Keratinocyte (primary cell): Measurements from ENCODE around the gene KCTD14. TPM values are rescaled to one million over a fixed set of nuclear protein-coding genes. Genes with fewer than 3 reads are reported as not detected.

Experiments
- DNase-seq: peaks from one replicate; pipeline ENCODE4 v3.0.0-alpha.2; 2011; ENCODE audit warnings: low read depth, missing footprints, low spot score
- FAIRE-seq: peaks from 2 replicates; lab custom pipeline; 2011; peaks lifted over from hg19 to GRCh38; lab: Jason Lieb, UNC
- H2AFZ ChIP-seq: 2 replicates; pipeline ENCODE4 v1.6.0; 2012; ENCODE audit warnings: low read length, control low read depth, inconsistent platforms; ENCODE audit not compliant: control insufficient read depth
- H3K27ac ChIP-seq: 2 replicates; pipeline ENCODE4 v1.5.1; 2011; ENCODE audit warnings: low read length; ENCODE audit not compliant: control insufficient read depth, insufficient read depth
- H3K27me3 ChIP-seq: 3 replicates; pipeline ENCODE4 v1.6.0; 2011; ENCODE audit warnings: low read length; ENCODE audit not compliant: control insufficient read depth, insufficient read depth; ENCODE audit errors: extremely low read depth
- H3K36me3 ChIP-seq, 2 experiments: 2 replicates in 1 of 2; 3 replicates in 1 of 2; pipeline ENCODE4 v1.5.1; 2011; ENCODE audit warnings: low read length in 2 of 2, mild to moderate bottlenecking in 1 of 2; ENCODE audit not compliant: control insufficient read depth in 2 of 2, insufficient read depth in 2 of 2; ENCODE audit errors: extremely low read depth in 1 of 2
- H3K4me1 ChIP-seq: 3 replicates; pipeline ENCODE4 v1.5.1; 2011; ENCODE audit warnings: low read length; ENCODE audit not compliant: control insufficient read depth, insufficient read depth; ENCODE audit errors: extremely low read depth
- H3K4me2 ChIP-seq: 3 replicates; pipeline ENCODE4 v1.6.0; 2011; ENCODE audit warnings: low read depth, low read length; ENCODE audit not compliant: control insufficient read depth, insufficient read depth; ENCODE audit errors: extremely low read depth
- H3K4me3 ChIP-seq, 3 experiments: fragments of 200-600 bp in 1 of 3; sonication (generic) in 1 of 3; 2 replicates in 2 of 3; 3 replicates in 1 of 3; pipeline ENCODE4 v1.5.1; 2011 to 2016; ENCODE audit warnings: low read length in 3 of 3, mild to moderate bottlenecking in 3 of 3, control low read depth in 2 of 3, inconsistent platforms in 1 of 3, low read depth in 1 of 3, mixed read lengths in 1 of 3, mixed run types in 1 of 3, moderate library complexity in 1 of 3; ENCODE audit not compliant: control insufficient read depth in 2 of 3, insufficient read depth in 2 of 3; ENCODE audit errors: extremely low read depth in 1 of 3
- H3K79me2 ChIP-seq: 2 replicates; pipeline ENCODE4 v1.6.0; 2012; ENCODE audit warnings: low read length; ENCODE audit not compliant: control insufficient read depth, insufficient read depth
- H3K9ac ChIP-seq: 3 replicates; pipeline ENCODE4 v1.6.0; 2011; ENCODE audit warnings: low read length; ENCODE audit not compliant: control insufficient read depth, insufficient read depth; ENCODE audit errors: extremely low read depth
- H3K9me1 ChIP-seq: 3 replicates; pipeline ENCODE4 v1.6.0; 2011; ENCODE audit warnings: low read length; ENCODE audit not compliant: control insufficient read depth, insufficient read depth; ENCODE audit errors: extremely low read depth
- H3K9me3 ChIP-seq: 2 replicates; pipeline ENCODE4 v1.5.1; 2012; ENCODE audit warnings: low read depth, low read length; ENCODE audit not compliant: control insufficient read depth
- H4K20me1 ChIP-seq: 3 replicates; pipeline ENCODE4 v1.6.0; 2011; ENCODE audit warnings: low read length; ENCODE audit not compliant: control insufficient read depth, insufficient read depth; ENCODE audit errors: extremely low read depth
- CTCF ChIP-seq, 3 experiments: IDR thresholded peaks in 1 of 3; conservative IDR thresholded peaks in 1 of 3; optimal IDR thresholded peaks in 1 of 3; 2 replicates in 2 of 3; 3 replicates in 1 of 3; pipeline versions ENCODE3 to v1.5.1; 2011; ENCODE audit warnings: low read length in 3 of 3, mild to moderate bottlenecking in 3 of 3, moderate library complexity in 2 of 3, control low read depth in 1 of 3, inconsistent platforms in 1 of 3; ENCODE audit not compliant: insufficient read depth in 2 of 3; ENCODE audit errors: extremely low read depth in 1 of 3
- EZH2 ChIP-seq: IDR thresholded peaks from one replicate; pipeline ENCODE4 v1.6.1; 2012; ENCODE audit warnings: inconsistent platforms, mild to moderate bottlenecking, low read length, moderate library complexity
- dilution Hi-C: fragments of 300-500 bp; cut with MboI; formaldehyde crosslinking; loops from one replicate; pipeline ENCODE4 v1.7.0; 2020; ENCODE audit warnings: low sequenced_read_pairs; ENCODE audit not compliant: extremely low pct_ligation_motif_present
- polyA plus RNA-seq, 5 experiments: library from polyadenylated mRNA; depleted of rRNA in 3 of 5; stranded (reverse) in 3 of 5; stranded (forward) in 1 of 5; unstranded in 1 of 5; fragments of >200 nt; gene quantifications; 1 replicate in 1 of 5; 2 replicates in 3 of 5; 3 replicates in 1 of 5; pipeline versions ENCODE4 v1.2.1 to v1.2.3, GENCODE V29; 2011 to 2012; ENCODE audit warnings: missing spikeins in 2 of 5, low read depth in 1 of 5, low replicate concordance in 1 of 5

The KCTD14 gene
- polyA plus RNA-seq, 1 donor (not counting 4 experiments of a cell fraction or from before 2014, with no cell fraction given), result 2.1 TPM

DNA sequence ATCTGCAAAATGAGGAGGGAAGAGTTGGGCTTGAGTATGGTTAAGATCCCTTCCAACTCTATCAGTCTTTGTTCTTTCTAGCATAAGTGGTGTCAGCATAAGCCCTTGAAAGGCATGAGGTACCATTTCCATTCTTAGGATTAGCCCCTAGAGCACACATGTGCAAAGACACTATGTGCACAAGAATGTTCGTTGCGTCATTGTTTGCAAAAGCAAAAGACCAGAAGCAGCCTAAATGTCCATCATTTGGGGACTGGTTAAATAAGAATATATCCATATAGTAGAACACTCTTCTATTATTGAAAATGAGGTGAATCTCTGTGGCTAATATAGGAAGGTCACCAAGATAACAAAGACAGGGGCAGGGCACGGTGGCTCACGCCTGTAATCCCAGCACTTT is 10.0 kb upstream of the KCTD14 start:
- H3K27me3 ChIP-seq, result no peaks in the 10 kb centered on the region
- TF ChIP-seq CTCF (optimal IDR thresholded peaks at IDR 0.05 in 1 of 3, IDR thresholded peaks at IDR 0.05 in 1 of 3, conservative IDR thresholded peaks at IDR 0.05 in 1 of 3; ENCODE audit: extremely low read depth in 1 of 3, insufficient read depth in 2 of 3, low read length in 3 of 3) (no peak), EZH2 (no peak)
- no peak overlapping the region for H3K4me3 ChIP-seq
- H3K9ac ChIP-seq, result no peak overlapping the region
- dilution Hi-C loops, result no loop called here
- no peaks in the 10 kb centered on the region for H3K9me3 ChIP-seq
- peaks cover 5% of the 10 kb centered on the region for H3K4me1 ChIP-seq
- H3K36me3 ChIP-seq, result no peaks in the 10 kb centered on the region
- no peak overlapping the region for H3K4me2 ChIP-seq
- no peak for FAIRE-seq
- H3K79me2 ChIP-seq, result no peaks in the 10 kb centered on the region
- no peaks in the 10 kb centered on the region for H4K20me1 ChIP-seq
- DNase-seq, result no peak
- no peak overlapping the region for H3K27ac ChIP-seq
- H2AFZ ChIP-seq, result no peak overlapping the region
- no peaks in the 10 kb centered on the region for H3K9me1 ChIP-seq

GRCh38 chr11:78032090-78032489 is 9.0 kb upstream of the KCTD14 start:
- no peaks in the 10 kb centered on the region for H3K9me3 ChIP-seq
- H3K27ac ChIP-seq, result no peak overlapping the region
- H3K9me1 ChIP-seq, result no peaks in the 10 kb centered on the region
- H3K4me2 ChIP-seq, result no peak overlapping the region
- DNase-seq (no peak), FAIRE-seq (no peak)
- peaks cover 5% of the 10 kb centered on the region for H3K4me1 ChIP-seq
- H2AFZ ChIP-seq, result no peak overlapping the region
- TF ChIP-seq EZH2, result no peak
- TF ChIP-seq CTCF (optimal IDR thresholded peaks at IDR 0.05 in 1 of 3, IDR thresholded peaks at IDR 0.05 in 1 of 3, conservative IDR thresholded peaks at IDR 0.05 in 1 of 3; ENCODE audit: extremely low read depth in 1 of 3, insufficient read depth in 2 of 3, low read length in 3 of 3), result no peak
- no peaks in the 10 kb centered on the region for H3K27me3 ChIP-seq
- dilution Hi-C loops, result no loop called here
- H3K9ac ChIP-seq, result no peak overlapping the region
- no peaks in the 10 kb centered on the region for H4K20me1 ChIP-seq
- H3K36me3 ChIP-seq, result no peaks in the 10 kb centered on the region
- no peak overlapping the region for H3K4me3 ChIP-seq
- H3K79me2 ChIP-seq, result no peaks in the 10 kb centered on the region
